OCI-LY7 (cell line): Measurements from ENCODE around the gene FEZ2.

ENCODE experiments used
- CTCF ChIP-seq: fragments of 200-600 bp; sonication (generic); conservative IDR thresholded peaks from 2 replicates; pipeline ENCODE4 v1.5.1; 2014; ENCODE audit warnings: mild to moderate bottlenecking, antibody characterized with exemption, low read length, moderate library complexity, mixed read lengths
- EZH2phosphoT487 ChIP-seq: fragments of 200-600 bp; sonication (generic); IDR thresholded peaks from 2 replicates; pipeline ENCODE4 v1.6.1; 2018; ENCODE audit warnings: low read depth, borderline replicate concordance, mild to moderate bottlenecking, mixed run types, antibody characterized with exemption, low read length, moderate library complexity, mixed read lengths

GRCh38 chr2:36535099-36535498, 62.9 kb downstream of the FEZ2 start:
- TF ChIP-seq CTCF (no peak), EZH2phosphoT487 (no peak)
